Left lung (tissue), 10 donors: ENCODE results near the gene NOXA1. TPM values are rescaled to one million over a fixed set of nuclear protein-coding genes. Genes with fewer than 3 reads are reported as not detected.

Experiments
- ATAC-seq: fragments of 200-7000 bp; cut with Tn5 transposase; one replicate; pipeline ENCODE4 v1.9.1; 2020; ENCODE audit warnings: moderate library complexity
- DNase-seq, 4 donors: peaks; one replicate each; pipeline ENCODE4 v3.0.0-alpha.2; 2013 to 2020
- H3K27ac ChIP-seq, 2 donors: fragments of 200-600 bp; sonication (generic) in 1 of 2; one replicate each; pipeline versions ENCODE4 v1.5.0 to v1.8.0; 2020 to 2021
- H3K27me3 ChIP-seq, 2 donors: fragments of 200-600 bp; sonication (generic) in 1 of 2; one replicate each; pipeline versions ENCODE4 v1.5.0 to v1.8.0; 2020 to 2021
- H3K36me3 ChIP-seq, 2 donors: fragments of 200-600 bp; sonication (generic) in 1 of 2; one replicate each; pipeline versions ENCODE4 v1.5.0 to v1.8.0; 2020 to 2021
- H3K4me1 ChIP-seq, 2 donors: fragments of 200-600 bp; one replicate each; pipeline ENCODE4 v1.8.0; 2021
- H3K4me3 ChIP-seq, 2 donors: fragments of 200-600 bp; sonication (generic) in 1 of 2; one replicate each; pipeline versions ENCODE4 v1.5.0 to v1.8.0; 2020 to 2021; ENCODE audit warnings: mild to moderate bottlenecking in 1 of 2
- H3K9me3 ChIP-seq, 2 donors: fragments of 200-600 bp; sonication (generic) in 1 of 2; one replicate each; pipeline versions ENCODE4 v1.5.0 to v1.8.0; 2020 to 2021
- intact Hi-C, 2 donors: fragments of 100-400 bp; cut with DNase I; formaldehyde crosslinking; loops; one replicate each; pipeline versions ENCODE4 v1.11.2 to v1.14.2; 2022
- polyA plus RNA-seq, 6 donors: library from polyadenylated mRNA; unstranded; fragments of 120-200 nt; gene quantifications; one replicate each; pipeline ENCODE4 v1.2.1, GENCODE V29; 2013; ENCODE audit not compliant: insufficient read length in 6 of 6
- total RNA-seq, 2 donors: library from RNA; stranded (reverse); fragmentation: NEBNext Ultra II Directional; extraction: Animal tissue kit (Norgen Biotek cat#: 25700); gene quantifications; one replicate each; pipeline ENCODE4 v1.2.1, GENCODE V29; 2021
- TF ChIP-seq, protein P1 (sequence below), 2 donors: fragments of 200-600 bp; sonication (generic) in 1 of 2; IDR thresholded peaks; one replicate each; pipeline versions ENCODE4 v1.5.0 to v1.8.0; 2021; ENCODE audit warnings: antibody characterized with exemption in 2 of 2
- donor health status: DM: no; HTN: yes; CAD: no.
- donor health status: DM: no; HTN: no; CAD: no.

Gene NOXA1
- total and polyA plus RNA-seq, 8 donors, result 4.5 to 8.7 (median 6.9) TPM

GRCh38 chr9:137389428-137389746 is 33.8 kb upstream of the NOXA1 start:
- TF ChIP-seq, protein P1, sequence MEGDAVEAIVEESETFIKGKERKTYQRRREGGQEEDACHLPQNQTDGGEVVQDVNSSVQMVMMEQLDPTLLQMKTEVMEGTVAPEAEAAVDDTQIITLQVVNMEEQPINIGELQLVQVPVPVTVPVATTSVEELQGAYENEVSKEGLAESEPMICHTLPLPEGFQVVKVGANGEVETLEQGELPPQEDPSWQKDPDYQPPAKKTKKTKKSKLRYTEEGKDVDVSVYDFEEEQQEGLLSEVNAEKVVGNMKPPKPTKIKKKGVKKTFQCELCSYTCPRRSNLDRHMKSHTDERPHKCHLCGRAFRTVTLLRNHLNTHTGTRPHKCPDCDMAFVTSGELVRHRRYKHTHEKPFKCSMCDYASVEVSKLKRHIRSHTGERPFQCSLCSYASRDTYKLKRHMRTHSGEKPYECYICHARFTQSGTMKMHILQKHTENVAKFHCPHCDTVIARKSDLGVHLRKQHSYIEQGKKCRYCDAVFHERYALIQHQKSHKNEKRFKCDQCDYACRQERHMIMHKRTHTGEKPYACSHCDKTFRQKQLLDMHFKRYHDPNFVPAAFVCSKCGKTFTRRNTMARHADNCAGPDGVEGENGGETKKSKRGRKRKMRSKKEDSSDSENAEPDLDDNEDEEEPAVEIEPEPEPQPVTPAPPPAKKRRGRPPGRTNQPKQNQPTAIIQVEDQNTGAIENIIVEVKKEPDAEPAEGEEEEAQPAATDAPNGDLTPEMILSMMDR (IDR thresholded peaks at IDR 0.05), result no peak
- H3K27me3 ChIP-seq, result no peaks in the 10 kb centered on the region
- H3K36me3 ChIP-seq, result peaks cover 0 to 12% of the 10 kb centered on the region in 2 donors
- DNase-seq (no peak), ATAC-seq (no peak)
- H3K9me3 ChIP-seq, result no peaks in the 10 kb centered on the region
- H3K4me3 ChIP-seq, result no peak overlapping the region
- H3K27ac ChIP-seq, result peak overlapping the region in 1 of 2 donors; percentile 71
- intact Hi-C loops, result no loop called here
- peaks cover 0 to 19% of the 10 kb centered on the region in 2 donors for H3K4me1 ChIP-seq

DNA sequence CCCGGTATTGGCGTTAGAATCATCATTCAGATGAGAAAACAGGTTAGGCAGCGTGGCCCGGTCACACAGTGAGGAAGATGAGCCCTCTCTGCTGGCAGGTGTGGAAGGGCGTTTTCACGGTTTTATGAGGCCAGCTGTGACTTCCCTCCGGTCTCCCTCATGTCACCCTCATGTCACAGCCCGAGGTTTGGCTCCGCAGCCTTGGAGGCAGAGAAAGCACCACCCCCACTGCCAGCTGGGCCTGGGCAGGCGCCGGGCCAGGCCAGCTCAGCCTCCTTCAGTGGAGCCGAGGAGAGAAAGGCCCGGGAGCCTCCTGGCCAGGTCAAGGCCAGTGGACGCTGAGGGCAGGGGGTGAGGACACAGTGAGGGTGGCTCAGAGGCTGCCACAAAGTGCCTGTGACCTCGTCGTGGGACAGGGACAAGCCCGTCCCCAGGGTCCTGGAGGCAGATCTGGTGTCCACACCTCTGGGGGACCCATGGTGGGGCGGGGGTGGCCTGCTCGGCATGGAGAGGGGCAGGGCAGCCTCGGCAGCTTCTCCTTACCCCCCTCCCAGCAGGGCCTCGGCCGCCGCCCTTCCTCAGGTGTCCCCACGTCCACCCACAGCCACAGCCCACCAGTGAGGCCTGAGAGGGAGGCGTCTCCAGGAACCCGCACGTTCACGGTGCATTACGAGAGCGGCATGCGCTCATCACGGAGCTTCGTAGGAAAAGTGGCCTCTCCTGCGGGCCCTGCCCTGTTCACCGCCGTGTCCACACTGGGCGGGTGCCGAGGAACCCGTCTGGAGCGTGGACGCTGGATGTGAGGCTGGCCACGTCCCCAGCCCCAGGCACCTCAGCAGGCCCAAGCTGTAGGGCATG is 32.4 kb upstream of the NOXA1 start:
- peaks cover 0 to 19% of the 10 kb centered on the region in 2 donors for H3K4me1 ChIP-seq
- H3K36me3 ChIP-seq, result peaks cover 0 to 6% of the 10 kb centered on the region in 2 donors
- DNase-seq (no peak), ATAC-seq (peak; percentile 16)
- H3K27ac ChIP-seq, result peak overlapping the region; percentile 76 to 80
- no peak overlapping the region for H3K4me3 ChIP-seq
- H3K9me3 ChIP-seq, result no peaks in the 10 kb centered on the region
- TF ChIP-seq, protein P1 (IDR thresholded peaks at IDR 0.05), result no peak
- intact Hi-C loops, result no loop called here
- H3K27me3 ChIP-seq, result no peaks in the 10 kb centered on the region

DNA sequence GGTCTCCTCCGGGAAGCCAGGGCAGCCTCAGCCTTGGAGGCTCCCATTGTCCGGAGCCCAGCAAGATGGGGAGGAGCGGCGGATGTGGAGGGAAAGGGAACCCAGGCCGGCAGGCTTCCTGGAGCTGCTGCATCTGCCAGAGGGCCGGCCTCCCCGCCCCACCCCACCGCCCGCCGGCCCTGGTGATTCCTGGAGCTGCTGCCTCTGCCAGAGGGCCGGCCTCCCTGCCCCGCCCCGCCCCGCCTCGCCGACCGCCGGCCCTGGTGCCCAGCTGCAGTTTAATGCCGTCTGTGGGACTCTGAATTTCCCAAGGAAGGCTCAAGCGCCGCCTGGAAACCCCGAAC is 31.8 kb upstream of the NOXA1 start:
- peak overlapping the region; percentile 76 to 80 for H3K27ac ChIP-seq
- peaks cover 0 to 19% of the 10 kb centered on the region in 2 donors for H3K4me1 ChIP-seq
- DNase-seq, result no peak
- ATAC-seq, result peak; percentile 52
- no peak overlapping the region for H3K4me3 ChIP-seq
- TF ChIP-seq, protein P1 (IDR thresholded peaks at IDR 0.05), result no peak
- peaks cover 0 to 6% of the 10 kb centered on the region in 2 donors for H3K36me3 ChIP-seq
- intact Hi-C loops, result no loop called here
- H3K27me3 ChIP-seq, result no peaks in the 10 kb centered on the region
- no peaks in the 10 kb centered on the region for H3K9me3 ChIP-seq

GRCh38 chr9:137392232-137393007 is 30.8 kb upstream of the NOXA1 start:
- Histone ChIP-seq H3K4me1 (peaks cover 0 to 14% of the 10 kb centered on the region in 2 donors), H3K4me3 (no peak overlapping the region), H3K36me3 (peaks cover 0 to 6% of the 10 kb centered on the region in 2 donors), H3K27me3 (no peaks in the 10 kb centered on the region), H3K27ac (peak overlapping the region in 1 of 2 donors; percentile 33), H3K9me3 (no peaks in the 10 kb centered on the region)
- no peak for ATAC-seq
- TF ChIP-seq, protein P1 (IDR thresholded peaks at IDR 0.05), result no peak
- intact Hi-C loops, result no loop called here
- no peak for DNase-seq
